GM10266 (cell line): Measurements from ENCODE around the gene CCDC24.
A peak's percentile ranks its signal among the peaks of the same experiment; 100 is the strongest.

Source experiments
- DNase-seq: peaks from one replicate; pipeline ENCODE4 v3.0.0; 2012; ENCODE audit errors: extremely low spot score
- TF ChIP-seq, protein P1 (sequence below): IDR thresholded peaks from 2 replicates; pipeline ENCODE4 v1.5.1; 2012; ENCODE audit warnings: mild to moderate bottlenecking, low read depth; ENCODE audit not compliant: control insufficient read depth, insufficient read depth; ENCODE audit errors: missing control alignments

CCDC24 gene

DNA sequence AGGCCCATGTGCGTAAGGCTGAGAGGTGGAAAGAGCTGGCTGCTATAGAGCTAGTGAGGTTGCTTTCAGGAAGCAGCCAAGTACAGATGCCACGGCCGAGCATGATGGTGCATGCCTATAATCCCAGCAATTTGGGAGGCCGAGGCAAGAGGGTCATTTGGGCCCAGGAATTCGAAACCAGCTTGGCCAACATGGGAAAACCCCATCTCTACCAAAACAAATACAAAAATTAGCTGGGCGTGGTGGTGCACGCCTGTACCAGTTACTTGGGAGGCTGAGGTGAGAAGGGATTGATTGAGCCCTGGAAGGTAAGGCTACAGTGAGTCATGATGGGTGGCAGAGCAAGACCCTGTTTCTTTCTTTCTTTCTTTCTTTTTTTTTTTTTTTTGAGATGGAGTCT lies 2.7 kb downstream of the CCDC24 start:
- DNase-seq, result no peak
- TF ChIP-seq, protein P1, sequence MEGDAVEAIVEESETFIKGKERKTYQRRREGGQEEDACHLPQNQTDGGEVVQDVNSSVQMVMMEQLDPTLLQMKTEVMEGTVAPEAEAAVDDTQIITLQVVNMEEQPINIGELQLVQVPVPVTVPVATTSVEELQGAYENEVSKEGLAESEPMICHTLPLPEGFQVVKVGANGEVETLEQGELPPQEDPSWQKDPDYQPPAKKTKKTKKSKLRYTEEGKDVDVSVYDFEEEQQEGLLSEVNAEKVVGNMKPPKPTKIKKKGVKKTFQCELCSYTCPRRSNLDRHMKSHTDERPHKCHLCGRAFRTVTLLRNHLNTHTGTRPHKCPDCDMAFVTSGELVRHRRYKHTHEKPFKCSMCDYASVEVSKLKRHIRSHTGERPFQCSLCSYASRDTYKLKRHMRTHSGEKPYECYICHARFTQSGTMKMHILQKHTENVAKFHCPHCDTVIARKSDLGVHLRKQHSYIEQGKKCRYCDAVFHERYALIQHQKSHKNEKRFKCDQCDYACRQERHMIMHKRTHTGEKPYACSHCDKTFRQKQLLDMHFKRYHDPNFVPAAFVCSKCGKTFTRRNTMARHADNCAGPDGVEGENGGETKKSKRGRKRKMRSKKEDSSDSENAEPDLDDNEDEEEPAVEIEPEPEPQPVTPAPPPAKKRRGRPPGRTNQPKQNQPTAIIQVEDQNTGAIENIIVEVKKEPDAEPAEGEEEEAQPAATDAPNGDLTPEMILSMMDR, result no peak

DNA sequence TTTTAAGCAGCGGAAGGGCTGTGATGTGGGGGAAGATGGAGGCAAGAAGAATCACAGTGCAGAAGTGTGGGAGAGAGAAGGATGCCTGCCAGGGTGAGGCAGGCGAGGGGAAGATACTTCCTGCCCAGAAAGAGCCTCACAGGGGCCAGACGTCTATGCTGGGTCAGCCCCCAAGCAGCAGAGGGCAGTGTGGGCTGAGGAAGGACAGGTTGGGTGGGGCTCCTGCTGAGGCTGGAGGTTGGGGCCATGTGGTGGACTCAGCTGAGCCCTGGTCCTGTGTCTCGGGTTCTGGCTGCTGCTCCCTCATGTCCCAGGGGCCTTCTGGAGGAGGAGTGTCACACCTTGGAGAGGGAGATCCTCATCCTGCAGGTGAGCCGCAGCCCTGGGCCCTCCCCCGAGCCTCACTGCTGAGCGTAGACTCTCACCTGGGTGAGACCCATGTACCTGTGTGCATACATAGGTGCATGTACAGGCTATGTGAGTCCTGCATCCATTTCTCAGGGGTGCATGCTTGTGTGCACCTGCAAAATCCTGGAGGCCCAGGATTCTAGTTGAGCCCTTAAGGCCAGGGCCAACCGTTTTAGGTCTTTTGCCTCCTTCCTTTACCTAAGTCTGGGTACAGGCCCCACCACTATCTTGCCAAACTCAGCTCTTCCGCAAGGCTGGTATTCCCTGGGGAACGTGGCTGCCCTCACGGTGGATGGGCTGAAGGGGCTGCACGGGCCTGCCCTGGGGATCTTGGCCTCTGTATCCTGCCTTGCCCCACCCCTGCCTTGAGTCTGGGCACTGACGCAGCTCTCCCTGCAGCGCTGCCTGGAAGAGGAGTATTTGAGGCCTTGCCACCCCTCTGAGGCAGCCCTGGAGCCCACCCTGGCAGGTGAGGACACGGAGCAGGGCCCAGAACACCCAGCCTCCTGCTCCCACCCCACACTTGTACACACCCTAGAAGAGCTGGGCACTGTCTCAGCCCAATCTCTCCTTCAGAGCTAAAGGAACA lies 3.7 kb downstream of the CCDC24 start:
- peak; percentile 47 for DNase-seq

DNA sequence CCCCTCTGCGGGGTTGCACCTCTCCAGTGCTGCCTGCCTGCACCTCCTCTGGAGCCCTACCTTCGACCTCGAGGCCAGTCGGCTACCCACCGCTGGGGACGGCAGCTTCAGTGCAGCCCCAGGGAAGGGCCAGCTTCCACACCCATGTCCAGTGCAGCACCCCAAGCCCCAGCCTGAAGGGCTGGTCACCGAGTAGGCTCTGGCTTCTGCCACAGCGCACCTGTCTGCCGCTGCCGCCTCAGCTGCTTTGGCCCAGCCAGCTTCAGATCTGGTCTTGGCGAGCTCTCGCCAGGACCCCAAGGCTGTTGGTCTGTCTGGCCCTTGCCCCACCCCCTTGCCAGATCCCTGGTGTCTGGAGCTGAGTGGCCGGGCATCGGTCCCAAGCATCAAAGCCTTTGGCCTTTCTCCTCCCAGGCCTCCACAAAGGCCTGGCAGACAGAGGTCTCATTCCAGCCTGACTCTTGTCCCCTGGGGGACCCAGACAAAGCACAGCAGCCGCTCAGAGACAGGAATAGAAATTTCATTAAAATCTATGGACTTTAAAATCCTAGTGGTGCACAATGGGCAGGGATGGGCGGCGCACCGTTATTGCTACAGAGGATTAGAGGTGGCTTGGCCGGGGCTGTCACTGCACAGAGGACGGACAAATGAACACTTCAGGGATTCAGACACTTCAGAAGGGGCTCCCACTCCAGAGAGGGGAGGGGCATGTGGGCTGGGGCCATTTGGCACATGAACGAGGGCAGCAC lies 4.8 kb downstream of the CCDC24 start:
- DNase-seq, result no peak
- TF ChIP-seq, protein P1, result no peak

More for the DNA sequence above, 3.7 kb downstream of the CCDC24 start:
- TF ChIP-seq, protein P1, result peak; percentile 42

DNA sequence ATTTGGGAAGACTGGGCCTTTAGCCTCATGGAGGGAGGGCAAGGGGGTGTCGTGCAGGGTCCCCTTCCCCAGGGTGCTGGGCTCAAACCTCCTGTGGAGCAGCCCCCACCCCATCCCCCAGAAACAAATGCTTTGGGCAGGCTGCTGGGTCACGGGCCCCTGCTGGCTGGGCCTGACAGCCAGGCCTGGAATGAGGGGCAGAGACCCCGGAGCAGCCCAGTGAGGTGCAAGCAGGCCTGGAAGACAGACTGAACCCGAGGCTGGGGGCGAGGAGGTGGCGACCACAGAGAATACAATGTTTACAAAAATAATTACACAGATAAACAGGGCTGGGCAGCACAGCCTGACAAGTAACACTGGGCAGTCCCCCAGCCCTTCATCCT lies 5.3 kb downstream of the CCDC24 start:
- no peak for DNase-seq
- TF ChIP-seq, protein P1, result no peak

DNA sequence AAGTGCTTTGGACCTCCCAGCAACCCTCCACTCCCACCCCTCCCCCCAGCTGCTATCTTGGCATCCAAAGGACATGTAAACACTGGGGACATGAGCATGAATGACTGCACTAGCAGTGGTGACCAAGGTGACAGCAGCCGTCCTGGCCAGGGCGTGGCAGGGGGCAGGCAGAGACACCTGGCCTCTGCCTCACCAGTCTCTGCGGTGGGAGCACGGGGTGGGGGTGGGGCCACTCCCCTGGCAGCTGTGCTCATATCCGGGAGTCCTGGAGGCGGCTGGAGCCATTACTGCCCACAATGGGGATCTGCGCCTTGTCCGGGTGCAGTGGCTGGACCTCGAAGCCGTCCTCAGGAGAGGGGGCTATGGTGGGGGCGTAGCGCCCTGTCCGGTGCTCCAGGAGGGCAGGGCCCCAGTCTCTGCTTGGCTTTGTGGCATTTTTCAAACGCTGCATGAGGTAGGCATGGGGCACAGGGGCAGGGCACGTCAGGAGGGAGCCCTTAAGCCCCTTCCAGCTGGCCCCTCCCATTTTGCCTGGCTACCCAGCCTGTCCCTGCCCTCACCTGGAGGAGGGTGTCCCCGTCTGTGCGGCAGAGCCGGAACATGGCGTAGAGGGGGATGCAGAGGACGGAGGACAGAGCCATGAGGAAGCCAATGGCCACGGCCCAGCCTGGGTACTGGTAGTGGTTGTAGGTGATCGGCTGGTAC lies 6.0 kb downstream of the CCDC24 start:
- TF ChIP-seq, protein P1, result no peak
- no peak for DNase-seq

DNA sequence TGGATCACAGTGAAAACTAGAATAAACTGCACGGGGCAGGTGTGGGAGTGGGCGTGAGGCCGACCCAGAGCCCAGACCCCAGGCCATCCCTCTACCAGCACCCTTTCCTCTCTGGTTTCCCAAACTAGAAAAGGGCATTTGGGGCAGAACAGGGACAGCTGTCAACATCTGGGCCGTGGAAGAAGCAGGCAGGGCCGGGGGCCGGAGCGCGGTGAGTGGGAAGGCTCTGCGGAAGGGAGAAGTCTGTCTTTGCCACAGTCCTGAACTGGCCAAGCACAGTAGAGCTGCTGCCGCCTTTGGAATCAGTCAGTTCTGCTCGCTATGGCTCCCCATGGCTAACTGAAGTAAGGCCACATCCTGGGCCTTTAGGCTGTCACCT lies 6.6 kb downstream of the CCDC24 start:
- DNase-seq, result no peak
- TF ChIP-seq, protein P1, result no peak

DNA sequence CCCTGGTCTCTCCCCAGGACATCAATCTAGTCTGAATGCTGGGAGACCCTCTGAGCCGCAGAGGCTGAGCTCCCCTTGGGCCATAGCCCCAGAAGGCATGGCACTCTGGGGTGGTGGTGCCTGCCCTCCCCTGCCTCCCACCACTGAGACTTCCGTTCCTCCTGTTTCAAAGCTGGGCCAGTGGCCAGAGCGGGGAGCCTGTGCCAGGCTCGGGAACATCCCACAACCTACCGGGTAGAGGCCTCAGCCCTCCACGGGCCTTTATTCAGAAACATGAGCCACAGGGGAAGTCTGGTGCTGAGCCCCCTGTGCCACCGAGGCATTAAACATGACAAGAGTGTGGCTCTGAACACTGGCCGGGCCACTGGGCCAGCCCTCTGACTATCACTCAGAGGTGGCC lies 8.1 kb downstream of the CCDC24 start:
- TF ChIP-seq, protein P1, result no peak
- DNase-seq, result no peak
